H9 (cell line): ENCODE data around the gene COPZ2. TPM values are rescaled to one million over a fixed set of nuclear protein-coding genes. Genes with fewer than 3 reads are reported as not detected.

ENCODE experiments used
- DNase-seq: peaks from one replicate; pipeline ENCODE4 v3.0.0-alpha.2; 2017
- H2AFZ ChIP-seq: one replicate; pipeline ENCODE4 v1.6.1; 2013; ENCODE audit warnings: mild to moderate bottlenecking, low read length, control low read depth, moderate library complexity
- H2AK5ac ChIP-seq: 2 replicates; pipeline ENCODE4 v1.6.1; 2013; ENCODE audit warnings: low read length, control low read depth, mixed read lengths; ENCODE audit not compliant: insufficient read length
- H2BK120ac ChIP-seq: one replicate; pipeline ENCODE4 v1.6.1; 2013; ENCODE audit warnings: low read depth, mild to moderate bottlenecking, low read length, control low read depth, inconsistent platforms; ENCODE audit not compliant: poor library complexity, severe bottlenecking
- H2BK12ac ChIP-seq: 2 replicates; pipeline ENCODE4 v1.6.1; 2013; ENCODE audit warnings: low read length, control low read depth, mixed read lengths, low read depth; ENCODE audit not compliant: insufficient read length
- H2BK15ac ChIP-seq: 2 replicates; pipeline ENCODE4 v1.6.1; 2013; ENCODE audit warnings: low read depth, low read length, control low read depth
- H2BK20ac ChIP-seq: one replicate; pipeline ENCODE4 v1.6.1; 2013; ENCODE audit warnings: low read depth, mild to moderate bottlenecking, low read length, control low read depth, inconsistent platforms; ENCODE audit not compliant: poor library complexity, severe bottlenecking
- H2BK5ac ChIP-seq: 2 replicates; pipeline ENCODE4 v1.6.1; 2013; ENCODE audit warnings: low read length, control low read depth, mixed read lengths; ENCODE audit not compliant: insufficient read length
- H3K14ac ChIP-seq: 2 replicates; pipeline ENCODE4 v1.6.1; 2013; ENCODE audit warnings: low read length, control low read depth; ENCODE audit not compliant: insufficient read depth
- H3K18ac ChIP-seq: 2 replicates; pipeline ENCODE4 v1.6.1; 2013; ENCODE audit warnings: low read depth, mild to moderate bottlenecking, mixed read lengths, low read length, control low read depth; ENCODE audit not compliant: insufficient read length
- H3K23ac ChIP-seq: 2 replicates; pipeline ENCODE4 v1.6.1; 2013; ENCODE audit warnings: low read length, control low read depth, mixed read lengths, low read depth; ENCODE audit not compliant: insufficient read length
- H3K23me2 ChIP-seq: 2 replicates; pipeline ENCODE4 v1.6.1; 2013; ENCODE audit warnings: low read depth, mild to moderate bottlenecking, mixed read lengths, low read length, control low read depth; ENCODE audit not compliant: insufficient read length, poor library complexity, severe bottlenecking
- H3K27ac ChIP-seq: 2 replicates; pipeline ENCODE4 v1.5.1; 2013; ENCODE audit warnings: low read length, control low read depth, mixed read lengths, low read depth; ENCODE audit not compliant: insufficient read length
- H3K27me3 ChIP-seq: 2 replicates; pipeline ENCODE4 v1.6.1; 2013; ENCODE audit warnings: low read length, control low read depth, inconsistent platforms; ENCODE audit not compliant: insufficient read depth
- H3K4ac ChIP-seq: 2 replicates; pipeline ENCODE4 v1.6.1; 2013; ENCODE audit warnings: low read depth, mild to moderate bottlenecking, control low read depth, inconsistent platforms, low read length, moderate library complexity
- H3K4me1 ChIP-seq: 2 replicates; pipeline ENCODE4 v1.6.1; 2013; ENCODE audit warnings: low read length, control low read depth, inconsistent platforms; ENCODE audit not compliant: insufficient read depth
- H3K4me2 ChIP-seq: 2 replicates; pipeline ENCODE4 v1.6.1; 2013; ENCODE audit warnings: low read length, control low read depth, mixed read lengths; ENCODE audit not compliant: insufficient read length, insufficient read depth
- H3K56ac ChIP-seq: 2 replicates; pipeline ENCODE4 v1.6.1; 2013; ENCODE audit warnings: low read depth, mild to moderate bottlenecking, mixed read lengths, low read length, control low read depth; ENCODE audit not compliant: insufficient read length
- H3K79me1 ChIP-seq: 2 replicates; pipeline ENCODE4 v1.6.1; 2013; ENCODE audit warnings: low read depth, mild to moderate bottlenecking, moderate library complexity, low read length, control low read depth, inconsistent platforms; ENCODE audit not compliant: insufficient read depth, poor library complexity, severe bottlenecking
- H3K79me2 ChIP-seq: 2 replicates; pipeline ENCODE4 v1.6.1; 2013; ENCODE audit warnings: low read length, control low read depth, inconsistent platforms; ENCODE audit not compliant: insufficient read depth
- H3K9ac ChIP-seq: 2 replicates; pipeline ENCODE4 v1.6.1; 2013; ENCODE audit warnings: low read length, control low read depth, mixed read lengths; ENCODE audit not compliant: insufficient read length; ENCODE audit errors: extremely low read depth
- H3K9me3 ChIP-seq: one replicate; pipeline ENCODE4 v1.6.1; 2013; ENCODE audit warnings: low read depth, low read length, inconsistent platforms; ENCODE audit not compliant: control insufficient read depth
- H3T11ph ChIP-seq: one replicate; pipeline ENCODE4 v1.6.1; 2013; ENCODE audit warnings: mild to moderate bottlenecking, low read length, control low read depth, inconsistent platforms
- H4K20me1 ChIP-seq: one replicate; pipeline ENCODE4 v1.6.1; 2013; ENCODE audit not compliant: control insufficient read depth, insufficient read length, insufficient read depth
- H4K5ac ChIP-seq: 2 replicates; pipeline ENCODE4 v1.6.1; 2013; ENCODE audit warnings: low read depth, mild to moderate bottlenecking, mixed read lengths, low read length, control low read depth; ENCODE audit not compliant: insufficient read length
- H4K8ac ChIP-seq: replicated peaks from 2 replicates; pipeline ENCODE4 v1.6.1; 2013; ENCODE audit warnings: low read length, control low read depth, mixed read lengths, low read depth; ENCODE audit not compliant: insufficient read length
- H4K91ac ChIP-seq: 2 replicates; pipeline ENCODE4 v1.6.1; 2013; ENCODE audit warnings: low read depth, mild to moderate bottlenecking, moderate library complexity, mixed read lengths, low read length, control low read depth; ENCODE audit not compliant: insufficient read length
- H3K27ac Mint-ChIP-seq, 3 experiments: 2 replicates in 2 of 3; 3 replicates in 1 of 3; pipeline ENCODE4 v1.8.0; 2020 to 2021; ENCODE audit warnings: mixed read lengths in 3 of 3, mild to moderate bottlenecking in 1 of 3, moderate library complexity in 1 of 3
- H3K27me3 Mint-ChIP-seq: 2 replicates; pipeline ENCODE4 v1.8.0; 2021; ENCODE audit warnings: low read depth, mild to moderate bottlenecking, moderate library complexity, mixed read lengths
- H3K36me3 Mint-ChIP-seq, 3 experiments: 2 replicates in 2 of 3; 3 replicates in 1 of 3; pipeline ENCODE4 v1.8.0; 2020 to 2021; ENCODE audit warnings: low read depth in 3 of 3, mixed read lengths in 3 of 3; ENCODE audit not compliant: insufficient read depth in 1 of 3
- H3K4me1 Mint-ChIP-seq, 2 experiments: 2 replicates each; pipeline ENCODE4 v1.8.0; 2020; ENCODE audit warnings: mixed read lengths in 2 of 2
- H3K4me3 Mint-ChIP-seq, 2 experiments: 2 replicates in 1 of 2; 3 replicates in 1 of 2; pipeline ENCODE4 v1.8.0; 2020 to 2021; ENCODE audit warnings: mild to moderate bottlenecking in 2 of 2, mixed read lengths in 2 of 2, moderate library complexity in 1 of 2
- H3K9me3 Mint-ChIP-seq, 2 experiments: 2 replicates in 1 of 2; 3 replicates in 1 of 2; pipeline ENCODE4 v1.8.0; 2020; ENCODE audit warnings: mild to moderate bottlenecking in 2 of 2, mixed read lengths in 2 of 2, moderate library complexity in 1 of 2
- WGBS: extraction: QIAGEN DNeasy Blood & Tissue Kit; methylation state at CpG from one replicate; pipeline ENCODE4 v1.1.7; 2013; ENCODE audit warnings: missing lambda C conversion rate, low lambda C conversion rate, mixed read lengths; ENCODE audit not compliant: insufficient read length; ENCODE audit errors: extremely low coverage; 5-methylcytosine and 5-hydroxymethylcytosine counted together
- total RNA-seq: library from RNA; stranded (reverse); gene quantifications from 2 replicates; pipeline ENCODE4 v1.2.1, GENCODE V29; 2021
- TF ChIP-seq, protein P1 (sequence below): fragments of 200-600 bp; sonication (generic); conservative IDR thresholded peaks from 3 replicates; pipeline ENCODE4 v1.8.0; 2021; ENCODE audit warnings: antibody characterized with exemption, mild to moderate bottlenecking

Gene COPZ2
- total RNA-seq, 1 experiment from 2014 or later, result 0.68 TPM

DNA sequence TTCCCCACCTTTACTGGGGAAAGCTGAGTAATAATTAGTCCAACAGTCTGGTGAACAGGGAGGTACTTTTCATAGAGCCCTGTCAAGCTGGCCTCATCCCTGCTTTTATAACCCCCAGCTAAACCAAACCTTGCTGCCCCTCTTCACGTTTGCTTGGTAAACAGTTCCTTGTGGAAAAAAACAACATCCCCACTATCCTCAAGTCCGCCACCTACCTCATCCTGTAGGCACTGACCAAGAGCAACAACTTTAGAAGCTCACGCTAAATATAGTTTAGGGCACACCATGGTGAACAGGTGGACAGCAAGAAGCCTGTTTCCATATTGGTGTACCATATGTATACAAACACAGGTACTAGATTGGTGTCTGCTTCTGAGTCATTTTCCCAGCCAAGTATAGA, 27.0 kb upstream of the COPZ2 start:
- H3K4me1 ChIP-seq, result no peaks in the 10 kb centered on the region; the same call in 1 of the 2 replicates
- no peak for DNase-seq
- no peak overlapping the region for H2BK5ac ChIP-seq
- no peak overlapping the region for H3T11ph ChIP-seq
- no peaks in the 10 kb centered on the region for H3K9me3 Mint-ChIP-seq
- H2BK20ac ChIP-seq, result no peak overlapping the region
- H3K27me3 Mint-ChIP-seq, result no peaks in the 10 kb centered on the region; the same call in 1 of the 2 replicates
- H3K9ac ChIP-seq, result no peak overlapping the region
- H3K23me2 ChIP-seq, result no peaks in the 10 kb centered on the region
- H3K18ac ChIP-seq, result no peak overlapping the region
- H3K4me3 Mint-ChIP-seq, result no peak overlapping the region
- no peak overlapping the region for H2BK15ac ChIP-seq
- peaks cover 25 to 83% (median 58%) of the 10 kb centered on the region in 3 experiments; a peak in 6 of 7 replicates for H3K36me3 Mint-ChIP-seq
- no peak overlapping the region for H3K23ac ChIP-seq
- no peaks in the 10 kb centered on the region for H3K79me2 ChIP-seq
- TF ChIP-seq, protein P1, sequence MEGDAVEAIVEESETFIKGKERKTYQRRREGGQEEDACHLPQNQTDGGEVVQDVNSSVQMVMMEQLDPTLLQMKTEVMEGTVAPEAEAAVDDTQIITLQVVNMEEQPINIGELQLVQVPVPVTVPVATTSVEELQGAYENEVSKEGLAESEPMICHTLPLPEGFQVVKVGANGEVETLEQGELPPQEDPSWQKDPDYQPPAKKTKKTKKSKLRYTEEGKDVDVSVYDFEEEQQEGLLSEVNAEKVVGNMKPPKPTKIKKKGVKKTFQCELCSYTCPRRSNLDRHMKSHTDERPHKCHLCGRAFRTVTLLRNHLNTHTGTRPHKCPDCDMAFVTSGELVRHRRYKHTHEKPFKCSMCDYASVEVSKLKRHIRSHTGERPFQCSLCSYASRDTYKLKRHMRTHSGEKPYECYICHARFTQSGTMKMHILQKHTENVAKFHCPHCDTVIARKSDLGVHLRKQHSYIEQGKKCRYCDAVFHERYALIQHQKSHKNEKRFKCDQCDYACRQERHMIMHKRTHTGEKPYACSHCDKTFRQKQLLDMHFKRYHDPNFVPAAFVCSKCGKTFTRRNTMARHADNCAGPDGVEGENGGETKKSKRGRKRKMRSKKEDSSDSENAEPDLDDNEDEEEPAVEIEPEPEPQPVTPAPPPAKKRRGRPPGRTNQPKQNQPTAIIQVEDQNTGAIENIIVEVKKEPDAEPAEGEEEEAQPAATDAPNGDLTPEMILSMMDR, result no peak; the same call in 1 of the 3 replicates
- no peaks in the 10 kb centered on the region for H3K9me3 ChIP-seq
- H3K27me3 ChIP-seq, result no peaks in the 10 kb centered on the region
- H4K91ac ChIP-seq, result no peak overlapping the region
- no peak overlapping the region for H2AFZ ChIP-seq
- no peaks in the 10 kb centered on the region for H3K79me1 ChIP-seq
- no peak overlapping the region for H3K56ac ChIP-seq
- H3K4me1 Mint-ChIP-seq, result peaks cover 18% of the 10 kb centered on the region in 2 experiments
- H4K5ac ChIP-seq, result no peak overlapping the region
- H2AK5ac ChIP-seq, result no peak overlapping the region
- H3K4me2 ChIP-seq, result no peak overlapping the region
- no peak overlapping the region for H2BK12ac ChIP-seq
- no peak overlapping the region for H3K4ac ChIP-seq
- no peak overlapping the region for H3K27ac ChIP-seq
- H3K27ac Mint-ChIP-seq, result peak overlapping the region; percentile 9 to 81 (median 57); a peak in 2 of 7 replicates
- no peak overlapping the region for H4K8ac ChIP-seq
- no peak overlapping the region for H2BK120ac ChIP-seq
- H3K14ac ChIP-seq, result no peak overlapping the region
- H4K20me1 ChIP-seq, result no peaks in the 10 kb centered on the region
- WGBS, result no CpG with 5 or more reads among the region's 3 CpGs
